CD4-positive, alpha-beta T cell (primary cell): ENCODE measurements around the gene GNG4. TPM values are rescaled to one million over a fixed set of nuclear protein-coding genes. Genes with fewer than 3 reads are reported as not detected.

Source experiments
- ATAC-seq: fragments of 200-7000 bp; cut with Tn5 transposase; one replicate; pipeline ENCODE4 v1.10.0; 2022; ENCODE audit warnings: mild to moderate bottlenecking; ENCODE audit not compliant: poor library complexity
- CTCF ChIA-PET: fragments of 350-600 bp; sonication (Branson Sonifier 250); formaldehyde crosslinking; loops from one replicate; lab custom pipeline; 2021; ENCODE audit warnings: antibody characterized with exemption, inconsistent platforms; lab: Charles Lee
- POLR2A ChIA-PET: fragments of 350-600 bp; sonication (Branson Sonifier 250); formaldehyde crosslinking; loops from one replicate; lab custom pipeline; 2021; ENCODE audit warnings: antibody characterized with exemption, inconsistent platforms; lab: Charles Lee
- DNase-seq, 14 experiments: peaks; one replicate each; pipeline ENCODE4 v3.0.0-alpha.2; 2013 to 2020; ENCODE audit warnings: mixed read lengths in 2 of 14
- H3K27ac ChIP-seq, 2 donors: one replicate each; pipeline versions ENCODE4 v1.5.1 to v1.7.0; 2013; ENCODE audit warnings: low read length in 2 of 2, low read depth in 1 of 2, mild to moderate bottlenecking in 1 of 2
- H3K27me3 ChIP-seq, 2 experiments: 1 replicate in 1 of 2; 2 replicates in 1 of 2; pipeline versions ENCODE4 v1.6.1 to v1.7.0; 2013; ENCODE audit warnings: low read length in 2 of 2, control low read depth in 1 of 2, mild to moderate bottlenecking in 1 of 2, moderate library complexity in 1 of 2; ENCODE audit not compliant: insufficient read depth in 2 of 2, control insufficient read depth in 1 of 2
- H3K36me3 ChIP-seq: one replicate; pipeline ENCODE4 v1.6.1; 2013; ENCODE audit warnings: low read length, control low read depth; ENCODE audit not compliant: insufficient read depth
- H3K4me1 ChIP-seq: one replicate; pipeline ENCODE4 v1.6.1; 2013; ENCODE audit warnings: low read length, control low read depth; ENCODE audit not compliant: insufficient read depth
- H3K4me3 ChIP-seq: one replicate; pipeline ENCODE4 v1.5.1; 2013; ENCODE audit warnings: mild to moderate bottlenecking, low read length, moderate library complexity
- H3K9me3 ChIP-seq, 2 experiments: 1 replicate in 1 of 2; 2 replicates in 1 of 2; pipeline versions ENCODE4 v1.6.1 to v1.7.0; 2013; ENCODE audit warnings: low read length in 2 of 2, mild to moderate bottlenecking in 2 of 2, control low read depth in 1 of 2, moderate library complexity in 1 of 2; ENCODE audit not compliant: control insufficient read depth in 1 of 2, insufficient read depth in 1 of 2
- H3K27ac Mint-ChIP-seq: one replicate; pipeline ENCODE4 v1.8.0; 2020; ENCODE audit warnings: mixed read lengths
- H3K27me3 Mint-ChIP-seq: one replicate; pipeline ENCODE4 v1.8.0; 2021; ENCODE audit warnings: mixed read lengths
- H3K36me3 Mint-ChIP-seq: one replicate; pipeline ENCODE4 v1.8.0; 2021; ENCODE audit warnings: low read depth, mixed read lengths
- H3K4me1 Mint-ChIP-seq: one replicate; pipeline ENCODE4 v1.8.0; 2021; ENCODE audit warnings: low read depth, mixed read lengths
- H3K4me3 Mint-ChIP-seq: one replicate; pipeline ENCODE4 v1.8.0; 2020; ENCODE audit warnings: mild to moderate bottlenecking, mixed read lengths
- H3K9me3 Mint-ChIP-seq: one replicate; pipeline ENCODE4 v1.8.0; 2020; ENCODE audit warnings: mixed read lengths
- intact Hi-C, 2 experiments: fragments of 100-400 bp; cut with DNase I in 1 of 2; cut with micrococcal nuclease in 1 of 2; formaldehyde crosslinking; loops; one replicate each; pipeline versions ENCODE4 v1.15.1 to v1.9.0; 2023 to 2025; cut with DNase I, micrococcal nuclease
- total RNA-seq, 174 experiments: library from RNA in 2 of 174; stranded (reverse) in 2 of 174; gene quantifications; one replicate each; pipeline ENCODE4 v1.2.3 and lab custom pipeline; 2021 to 2026
- TF ChIP-seq, protein P1 (sequence below): fragments of 200-600 bp; IDR thresholded peaks from one replicate; pipeline ENCODE4 v1.8.0; 2022; ENCODE audit warnings: antibody characterized with exemption, mild to moderate bottlenecking

Gene GNG4
- total RNA-seq, 2 experiments from 2014 or later, result not detected

DNA sequence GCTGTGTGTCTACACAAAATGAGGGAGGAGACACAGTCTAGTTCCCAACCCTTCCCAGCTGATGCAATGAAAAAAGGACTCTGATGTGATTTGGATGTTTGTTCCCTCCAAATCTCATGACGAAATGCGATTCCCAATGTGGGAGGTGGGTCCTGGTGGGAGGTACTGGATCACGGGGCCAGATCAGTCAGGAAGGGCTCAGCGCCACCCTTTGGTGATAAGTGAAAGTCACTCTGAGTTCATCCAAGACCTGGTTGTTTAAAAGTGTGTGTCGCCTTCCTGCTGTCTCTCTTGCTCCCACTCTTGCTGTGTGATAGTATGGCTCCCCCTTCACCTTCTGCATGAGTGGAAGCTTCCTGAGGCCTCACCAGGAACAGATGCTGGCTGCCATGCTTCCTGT lies 63.2 kb downstream of the GNG4 start:
- ATAC-seq (no peak), DNase-seq (no peak)
- H3K9me3 Mint-ChIP-seq, result peaks cover 3% of the 10 kb centered on the region
- ChIA-PET CTCF (no interaction called here), POLR2A (no interaction called here)
- H3K36me3 Mint-ChIP-seq, result no peaks in the 10 kb centered on the region
- Histone ChIP-seq H3K27me3 (peaks cover 0 to 7% of the 10 kb centered on the region in 2 experiments), H3K4me1 (no peaks in the 10 kb centered on the region), H3K9me3 (peaks cover 14 to 24% of the 10 kb centered on the region in 2 experiments), H3K36me3 (no peaks in the 10 kb centered on the region), H3K4me3 (no peak overlapping the region), H3K27ac (no peak overlapping the region)
- TF ChIP-seq, protein P1, sequence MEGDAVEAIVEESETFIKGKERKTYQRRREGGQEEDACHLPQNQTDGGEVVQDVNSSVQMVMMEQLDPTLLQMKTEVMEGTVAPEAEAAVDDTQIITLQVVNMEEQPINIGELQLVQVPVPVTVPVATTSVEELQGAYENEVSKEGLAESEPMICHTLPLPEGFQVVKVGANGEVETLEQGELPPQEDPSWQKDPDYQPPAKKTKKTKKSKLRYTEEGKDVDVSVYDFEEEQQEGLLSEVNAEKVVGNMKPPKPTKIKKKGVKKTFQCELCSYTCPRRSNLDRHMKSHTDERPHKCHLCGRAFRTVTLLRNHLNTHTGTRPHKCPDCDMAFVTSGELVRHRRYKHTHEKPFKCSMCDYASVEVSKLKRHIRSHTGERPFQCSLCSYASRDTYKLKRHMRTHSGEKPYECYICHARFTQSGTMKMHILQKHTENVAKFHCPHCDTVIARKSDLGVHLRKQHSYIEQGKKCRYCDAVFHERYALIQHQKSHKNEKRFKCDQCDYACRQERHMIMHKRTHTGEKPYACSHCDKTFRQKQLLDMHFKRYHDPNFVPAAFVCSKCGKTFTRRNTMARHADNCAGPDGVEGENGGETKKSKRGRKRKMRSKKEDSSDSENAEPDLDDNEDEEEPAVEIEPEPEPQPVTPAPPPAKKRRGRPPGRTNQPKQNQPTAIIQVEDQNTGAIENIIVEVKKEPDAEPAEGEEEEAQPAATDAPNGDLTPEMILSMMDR, result no peak
- no peaks in the 10 kb centered on the region for H3K4me1 Mint-ChIP-seq
- H3K27me3 Mint-ChIP-seq, result peaks cover 33% of the 10 kb centered on the region
- no peak overlapping the region for H3K27ac Mint-ChIP-seq
- H3K4me3 Mint-ChIP-seq, result no peak overlapping the region
- intact Hi-C loops, result no loop called here

DNA sequence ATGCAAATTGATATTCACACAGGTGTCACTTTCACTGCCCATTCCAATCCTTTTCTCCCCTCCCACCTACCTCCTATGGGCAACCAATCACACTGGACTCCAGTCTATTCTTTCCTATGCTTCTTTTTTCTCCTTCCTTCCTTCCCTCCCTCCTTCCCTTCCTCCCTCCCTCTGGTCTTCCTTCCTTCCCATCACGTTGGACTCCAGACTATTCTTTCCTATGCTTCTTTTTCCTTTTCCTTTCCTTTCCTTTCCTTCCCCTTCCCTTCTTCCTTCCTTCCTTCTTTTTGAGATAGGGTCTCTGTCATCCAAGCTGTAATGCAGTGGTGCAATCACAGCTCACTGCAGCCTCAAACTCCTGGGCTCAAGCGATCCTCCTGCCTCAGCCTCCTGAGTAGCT lies 64.6 kb downstream of the GNG4 start:
- Mint-ChIP-seq H3K27ac (no peak overlapping the region), H3K36me3 (no peaks in the 10 kb centered on the region), H3K4me1 (no peaks in the 10 kb centered on the region), H3K4me3 (no peak overlapping the region), H3K27me3 (peaks cover 30% of the 10 kb centered on the region), H3K9me3 (peaks cover 3% of the 10 kb centered on the region)
- TF ChIP-seq, protein P1, result no peak
- peaks cover 0 to 7% of the 10 kb centered on the region in 2 experiments for H3K27me3 ChIP-seq
- no peak overlapping the region for H3K27ac ChIP-seq
- H3K4me3 ChIP-seq, result no peak overlapping the region
- DNase-seq (no peak), ATAC-seq (no peak)
- POLR2A ChIA-PET, result no interaction called here
- no peaks in the 10 kb centered on the region for H3K4me1 ChIP-seq
- intact Hi-C loops, result no loop called here
- H3K9me3 ChIP-seq, result peaks cover 14 to 19% of the 10 kb centered on the region in 2 experiments
- CTCF ChIA-PET, result no interaction called here
- H3K36me3 ChIP-seq, result no peaks in the 10 kb centered on the region

DNA sequence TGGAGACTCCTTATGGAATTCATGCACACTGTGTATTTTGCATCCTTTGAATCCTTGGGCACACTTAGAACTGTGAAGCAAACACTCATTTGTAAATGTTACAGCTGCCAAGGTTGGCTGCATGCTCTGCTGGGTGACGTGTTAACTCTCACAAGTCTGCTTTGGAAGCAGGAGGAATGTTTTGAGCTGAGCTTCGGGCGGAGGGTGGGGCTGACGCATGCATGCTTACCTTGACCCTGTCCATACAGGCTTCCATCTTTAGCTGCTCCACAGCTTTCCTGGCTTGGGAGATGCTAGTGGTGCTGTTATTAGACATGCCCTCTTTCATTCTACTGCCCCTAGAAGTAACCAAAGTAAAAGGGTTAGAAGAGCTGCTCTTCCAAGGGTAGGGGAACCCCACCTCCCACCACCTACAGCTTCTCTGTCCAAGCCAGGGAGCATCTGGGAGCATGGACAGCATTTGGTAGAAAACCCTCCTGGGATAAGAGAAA lies 66.0 kb downstream of the GNG4 start:
- ChIA-PET POLR2A (no interaction called here), CTCF (interaction anchor here (0.5 kb wide), 1 partner anchor 9 kb away, joined by 3 read pairs; no protein-coding TSS in a partner anchor)
- peaks cover 24% of the 10 kb centered on the region for H3K27me3 Mint-ChIP-seq

More for the DNA sequence above, 66.0 kb downstream of the GNG4 start:
- ATAC-seq (no peak), DNase-seq (no peak)
- H3K27me3 ChIP-seq, result peaks cover 0 to 7% of the 10 kb centered on the region in 2 experiments
- H3K9me3 ChIP-seq, result peaks cover 2 to 9% of the 10 kb centered on the region in 2 experiments
- Mint-ChIP-seq H3K36me3 (no peaks in the 10 kb centered on the region), H3K9me3 (peaks cover 2% of the 10 kb centered on the region), H3K4me1 (no peaks in the 10 kb centered on the region), H3K4me3 (no peak overlapping the region), H3K27ac (no peak overlapping the region)
- no peak overlapping the region for H3K27ac ChIP-seq
- H3K4me1 ChIP-seq, result no peaks in the 10 kb centered on the region
- no peak overlapping the region for H3K4me3 ChIP-seq
- no peaks in the 10 kb centered on the region for H3K36me3 ChIP-seq
- intact Hi-C loops, result no loop called here
- TF ChIP-seq, protein P1, result no peak
